ENCODE measurements around the gene SYK.

The SYK gene

DNA sequence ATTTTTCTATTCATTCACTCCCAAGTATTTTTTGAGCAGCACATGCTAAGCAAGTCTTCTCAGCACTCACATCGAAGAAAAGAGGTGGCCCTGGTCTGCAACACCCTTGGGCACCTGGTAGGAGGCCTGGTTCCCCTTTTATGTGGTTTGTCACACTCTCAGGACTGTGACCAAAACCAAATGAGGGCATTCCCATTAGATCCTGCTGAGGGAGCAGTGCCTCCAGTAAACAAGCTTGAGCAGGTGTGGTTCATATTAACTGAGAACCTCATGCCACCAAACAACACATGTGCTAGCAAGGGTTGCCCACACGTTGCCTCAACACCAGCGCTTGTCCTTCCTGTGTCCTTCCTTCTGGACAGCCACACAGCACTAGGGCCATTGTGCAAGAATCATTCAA, 26.9 kb upstream of the SYK start:
- ChIA-PET POLR2A (no interaction called here), CTCF (interaction anchor here (0.9 to 2.2 kb wide), 7 partner anchors 8 to 633 kb away, joined by 3 to 7 read pairs (median 3); no protein-coding TSS in a partner anchor)
- Histone ChIP-seq H3K27ac (ENCODE audit: extremely low read depth, low read depth, low read length) (no peak overlapping the region), H3K4me1 (ENCODE audit: control insufficient read depth, insufficient read depth, low read length) (no peaks in the 10 kb centered on the region), H3K4me3 (ENCODE audit: low read depth, low read length) (no peak overlapping the region), H3K9me3 (ENCODE audit: control insufficient read depth, insufficient read depth, low read depth, low read length) (no peaks in the 10 kb centered on the region), H3K36me3 (ENCODE audit: control insufficient read depth in 2 of 2, insufficient read depth in 1 of 2, low read length in 2 of 2) (no peaks in the 10 kb centered on the region)
- TF ChIP-seq ZNF157 (tag by site-specific recombination; IDR thresholded peaks at IDR 0.05): no peak
- no peak for TF ChIP-seq HOXC10 (CRISPR knock-in tag; IDR thresholded peaks at IDR 0.05)
- no peak for TF ChIP-seq ZNF394 (tag by site-specific recombination; IDR thresholded peaks at IDR 0.05; ENCODE audit: borderline replicate concordance)
- TF ChIP-seq HOXD13 (CRISPR knock-in tag; IDR thresholded peaks at IDR 0.05; ENCODE audit: borderline replicate concordance): no peak
- no peak for TF ChIP-seq ZNF24 (tag by site-specific recombination; IDR thresholded peaks at IDR 0.05)
- no peak for TF ChIP-seq SCRT1 (tag by site-specific recombination; IDR thresholded peaks at IDR 0.05; ENCODE audit: borderline replicate concordance)
- no peak for TF ChIP-seq KLF9 (tag by site-specific recombination; IDR thresholded peaks at IDR 0.05; ENCODE audit: low read depth)
- no peak for TF ChIP-seq ZNF274 (IDR thresholded peaks at IDR 0.05; ENCODE audit: low read length)
- no peak for TF ChIP-seq ZNF274 (tag by site-specific recombination; IDR thresholded peaks at IDR 0.05; ENCODE audit: borderline replicate concordance)
- no peak for TF ChIP-seq ZNF473 (tag by site-specific recombination; IDR thresholded peaks at IDR 0.05)
- no peak for TF ChIP-seq SP7 (tag by site-specific recombination; IDR thresholded peaks at IDR 0.05)
- no peak for TF ChIP-seq SALL2 (tag by site-specific recombination; IDR thresholded peaks at IDR 0.05; ENCODE audit: borderline replicate concordance)
- no peak for TF ChIP-seq KLF10 (tag by site-specific recombination; IDR thresholded peaks at IDR 0.05)
- TF ChIP-seq ZNF16 (tag by site-specific recombination; IDR thresholded peaks at IDR 0.05; ENCODE audit: low read depth): no peak
- TF ChIP-seq, protein P1, sequence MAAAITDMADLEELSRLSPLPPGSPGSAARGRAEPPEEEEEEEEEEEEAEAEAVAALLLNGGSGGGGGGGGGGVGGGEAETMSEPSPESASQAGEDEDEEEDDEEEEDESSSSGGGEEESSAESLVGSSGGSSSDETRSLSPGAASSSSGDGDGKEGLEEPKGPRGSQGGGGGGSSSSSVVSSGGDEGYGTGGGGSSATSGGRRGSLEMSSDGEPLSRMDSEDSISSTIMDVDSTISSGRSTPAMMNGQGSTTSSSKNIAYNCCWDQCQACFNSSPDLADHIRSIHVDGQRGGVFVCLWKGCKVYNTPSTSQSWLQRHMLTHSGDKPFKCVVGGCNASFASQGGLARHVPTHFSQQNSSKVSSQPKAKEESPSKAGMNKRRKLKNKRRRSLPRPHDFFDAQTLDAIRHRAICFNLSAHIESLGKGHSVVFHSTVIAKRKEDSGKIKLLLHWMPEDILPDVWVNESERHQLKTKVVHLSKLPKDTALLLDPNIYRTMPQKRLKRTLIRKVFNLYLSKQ (tag by site-specific recombination; IDR thresholded peaks at IDR 0.05; ENCODE audit: borderline replicate concordance): no peak
- TF ChIP-seq, protein P2, sequence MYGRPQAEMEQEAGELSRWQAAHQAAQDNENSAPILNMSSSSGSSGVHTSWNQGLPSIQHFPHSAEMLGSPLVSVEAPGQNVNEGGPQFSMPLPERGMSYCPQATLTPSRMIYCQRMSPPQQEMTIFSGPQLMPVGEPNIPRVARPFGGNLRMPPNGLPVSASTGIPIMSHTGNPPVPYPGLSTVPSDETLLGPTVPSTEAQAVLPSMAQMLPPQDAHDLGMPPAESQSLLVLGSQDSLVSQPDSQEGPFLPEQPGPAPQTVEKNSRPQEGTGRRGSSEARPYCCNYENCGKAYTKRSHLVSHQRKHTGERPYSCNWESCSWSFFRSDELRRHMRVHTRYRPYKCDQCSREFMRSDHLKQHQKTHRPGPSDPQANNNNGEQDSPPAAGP (tag by site-specific recombination; IDR thresholded peaks at IDR 0.05): no peak
- no peak for TF ChIP-seq ZNF114 (tag by site-specific recombination; IDR thresholded peaks at IDR 0.05)
- no peak for TF ChIP-seq ZNF175 (tag by site-specific recombination; IDR thresholded peaks at IDR 0.05)

DNA sequence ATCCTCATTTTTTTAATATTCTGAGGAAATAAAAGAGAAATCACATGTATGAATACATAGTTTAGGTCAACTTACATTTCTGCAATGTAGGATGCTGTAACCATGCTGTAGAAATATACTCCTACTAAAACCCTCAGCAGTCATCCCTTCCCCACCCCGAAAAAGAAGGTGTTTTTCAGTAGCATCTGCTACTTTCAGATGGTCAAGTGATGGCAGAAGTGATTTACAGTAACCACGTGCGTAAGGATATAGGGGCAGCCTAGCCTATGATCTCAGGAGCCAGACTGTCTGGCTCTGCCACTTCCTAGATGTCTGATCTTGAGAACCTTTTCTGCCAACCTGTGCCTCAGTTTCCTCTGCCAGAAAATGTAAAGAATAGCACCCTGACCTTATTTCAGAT, 26.0 kb upstream of the SYK start:
- Histone ChIP-seq H3K27ac (ENCODE audit: extremely low read depth, low read depth, low read length) (no peak overlapping the region), H3K36me3 (ENCODE audit: control insufficient read depth in 2 of 2, insufficient read depth in 1 of 2, low read length in 2 of 2) (no peaks in the 10 kb centered on the region), H3K4me1 (ENCODE audit: control insufficient read depth, insufficient read depth, low read length) (no peaks in the 10 kb centered on the region), H3K4me3 (ENCODE audit: low read depth, low read length) (no peak overlapping the region), H3K9me3 (ENCODE audit: control insufficient read depth, insufficient read depth, low read depth, low read length) (no peaks in the 10 kb centered on the region)
- ChIA-PET POLR2A (no interaction called here), CTCF (interaction anchor here (1.2 kb wide), 1 partner anchor 634 kb away, joined by 3 read pairs; no protein-coding TSS in a partner anchor)
- TF ChIP-seq, protein P3, sequence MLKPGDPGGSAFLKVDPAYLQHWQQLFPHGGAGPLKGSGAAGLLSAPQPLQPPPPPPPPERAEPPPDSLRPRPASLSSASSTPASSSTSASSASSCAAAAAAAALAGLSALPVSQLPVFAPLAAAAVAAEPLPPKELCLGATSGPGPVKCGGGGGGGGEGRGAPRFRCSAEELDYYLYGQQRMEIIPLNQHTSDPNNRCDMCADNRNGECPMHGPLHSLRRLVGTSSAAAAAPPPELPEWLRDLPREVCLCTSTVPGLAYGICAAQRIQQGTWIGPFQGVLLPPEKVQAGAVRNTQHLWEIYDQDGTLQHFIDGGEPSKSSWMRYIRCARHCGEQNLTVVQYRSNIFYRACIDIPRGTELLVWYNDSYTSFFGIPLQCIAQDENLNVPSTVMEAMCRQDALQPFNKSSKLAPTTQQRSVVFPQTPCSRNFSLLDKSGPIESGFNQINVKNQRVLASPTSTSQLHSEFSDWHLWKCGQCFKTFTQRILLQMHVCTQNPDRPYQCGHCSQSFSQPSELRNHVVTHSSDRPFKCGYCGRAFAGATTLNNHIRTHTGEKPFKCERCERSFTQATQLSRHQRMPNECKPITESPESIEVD (tag by site-specific recombination; IDR thresholded peaks at IDR 0.05): no peak
- TF ChIP-seq ZNF146 (tag by site-specific recombination; IDR thresholded peaks at IDR 0.05) (no peak), ZNF768 (tag by site-specific recombination; IDR thresholded peaks at IDR 0.05) (no peak), ZNF157 (tag by site-specific recombination; IDR thresholded peaks at IDR 0.05) (no peak), ZNF521 (tag by site-specific recombination; IDR thresholded peaks at IDR 0.05) (no peak), ZNF792 (tag by site-specific recombination; IDR thresholded peaks at IDR 0.05) (no peak), ZNF558 (tag by site-specific recombination; IDR thresholded peaks at IDR 0.05) (no peak), ZNF561 (tag by site-specific recombination; IDR thresholded peaks at IDR 0.05; ENCODE audit: borderline replicate concordance) (no peak), ZNF335 (tag by site-specific recombination; conservative IDR thresholded peaks at IDR 0.05) (no peak), ZNF830 (tag by site-specific recombination; IDR thresholded peaks at IDR 0.05; ENCODE audit: low read depth) (no peak)
- TF ChIP-seq, protein P4, sequence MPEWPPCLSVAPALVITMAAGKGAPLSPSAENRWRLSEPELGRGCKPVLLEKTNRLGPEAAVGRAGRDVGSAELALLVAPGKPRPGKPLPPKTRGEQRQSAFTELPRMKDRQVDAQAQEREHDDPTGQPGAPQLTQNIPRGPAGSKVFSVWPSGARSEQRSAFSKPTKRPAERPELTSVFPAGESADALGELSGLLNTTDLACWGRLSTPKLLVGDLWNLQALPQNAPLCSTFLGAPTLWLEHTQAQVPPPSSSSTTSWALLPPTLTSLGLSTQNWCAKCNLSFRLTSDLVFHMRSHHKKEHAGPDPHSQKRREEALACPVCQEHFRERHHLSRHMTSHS (tag by site-specific recombination; IDR thresholded peaks at IDR 0.05): no peak
- TF ChIP-seq, protein P5, sequence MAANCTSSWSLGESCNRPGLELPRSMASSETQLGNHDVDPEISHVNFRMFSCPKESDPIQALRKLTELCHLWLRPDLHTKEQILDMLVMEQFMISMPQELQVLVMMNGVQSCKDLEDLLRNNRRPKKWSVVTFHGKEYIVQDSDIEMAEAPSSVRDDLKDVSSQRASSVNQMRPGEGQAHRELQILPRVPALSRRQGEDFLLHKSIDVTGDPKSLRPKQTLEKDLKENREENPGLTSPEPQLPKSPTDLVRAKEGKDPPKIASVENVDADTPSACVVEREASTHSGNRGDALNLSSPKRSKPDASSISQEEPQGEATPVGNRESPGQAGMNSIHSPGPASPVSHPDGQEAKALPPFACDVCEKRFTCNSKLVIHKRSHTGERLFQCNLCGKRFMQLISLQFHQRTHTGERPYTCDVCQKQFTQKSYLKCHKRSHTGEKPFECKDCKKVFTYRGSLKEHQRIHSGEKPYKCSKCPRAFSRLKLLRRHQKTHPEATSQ (tag by site-specific recombination; IDR thresholded peaks at IDR 0.05): no peak
- TF ChIP-seq, protein P6, sequence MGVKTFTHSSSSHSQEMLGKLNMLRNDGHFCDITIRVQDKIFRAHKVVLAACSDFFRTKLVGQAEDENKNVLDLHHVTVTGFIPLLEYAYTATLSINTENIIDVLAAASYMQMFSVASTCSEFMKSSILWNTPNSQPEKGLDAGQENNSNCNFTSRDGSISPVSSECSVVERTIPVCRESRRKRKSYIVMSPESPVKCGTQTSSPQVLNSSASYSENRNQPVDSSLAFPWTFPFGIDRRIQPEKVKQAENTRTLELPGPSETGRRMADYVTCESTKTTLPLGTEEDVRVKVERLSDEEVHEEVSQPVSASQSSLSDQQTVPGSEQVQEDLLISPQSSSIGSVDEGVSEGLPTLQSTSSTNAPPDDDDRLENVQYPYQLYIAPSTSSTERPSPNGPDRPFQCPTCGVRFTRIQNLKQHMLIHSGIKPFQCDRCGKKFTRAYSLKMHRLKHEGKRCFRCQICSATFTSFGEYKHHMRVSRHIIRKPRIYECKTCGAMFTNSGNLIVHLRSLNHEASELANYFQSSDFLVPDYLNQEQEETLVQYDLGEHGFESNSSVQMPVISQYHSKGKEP (tag by site-specific recombination; IDR thresholded peaks at IDR 0.05): no peak

Measured in HEK293 (cell line).